ENCODE data around the gene SCNN1B. TPM values are rescaled to one million over a fixed set of nuclear protein-coding genes. Genes with fewer than 3 reads are reported as not detected.

SCNN1B gene
- total and polyA plus RNA-seq, 2 of the 13 experiments (the other 11 are each of a cell fraction or from before 2014, with no cell fraction given), result not detected

- no peak for TF ChIP-seq ZNF800 (CRISPR knock-in tag; IDR thresholded peaks at IDR 0.05)
- TF ChIP-seq ZKSCAN8 (CRISPR knock-in tag; IDR thresholded peaks at IDR 0.05; ENCODE audit: borderline replicate concordance), result no peak
Measured at GRCh38 chr16:23324727-23325126, 22.6 kb downstream of the SCNN1B start (continued).

- no peak for ATAC-seq
- TF ChIP-seq MXD3 (CRISPR knock-in tag; IDR thresholded peaks at IDR 0.05) (no peak), GMEB2 (CRISPR knock-in tag; IDR thresholded peaks at IDR 0.05; ENCODE audit: low read depth) (no peak), RCOR2 (CRISPR knock-in tag; IDR thresholded peaks at IDR 0.05) (no peak), ZNF788 (CRISPR knock-in tag; IDR thresholded peaks at IDR 0.05; ENCODE audit: borderline replicate concordance) (no peak), TEAD3 (CRISPR knock-in tag; optimal IDR thresholded peaks at IDR 0.05; ENCODE audit: borderline replicate concordance) (no peak), HOXA9 (CRISPR knock-in tag; IDR thresholded peaks at IDR 0.05; ENCODE audit: borderline replicate concordance) (no peak), NR2C2 (CRISPR knock-in tag; IDR thresholded peaks at IDR 0.05; ENCODE audit: borderline replicate concordance) (no peak)
- Histone ChIP-seq H3K4me3 (replicated peaks in 1 of 3; ENCODE audit: insufficient read depth in 1 of 3, low read depth in 2 of 3, low read length in 3 of 3) (no peak overlapping the region), H3K27me3 (ENCODE audit: control insufficient read depth in 1 of 2, insufficient read depth in 2 of 2, low read length in 2 of 2) (peaks cover 1 to 10% of the 10 kb centered on the region in 2 experiments; a peak in 2 of 5 replicates), H3K9ac (ENCODE audit: insufficient read depth, low read depth, low read length) (no peak overlapping the region), H3K9me3 (ENCODE audit: low read length) (no peaks in the 10 kb centered on the region), H3K4me1 (ENCODE audit: insufficient read depth, low read length) (peaks cover 9% of the 10 kb centered on the region), H3K4me2 (ENCODE audit: low read depth, low read length) (no peak overlapping the region), H3K79me2 (ENCODE audit: insufficient read depth, low read length) (no peaks in the 10 kb centered on the region), H3K27ac (ENCODE audit: extremely low read length, insufficient read depth, low read length) (no peak overlapping the region), H4K20me1 (ENCODE audit: insufficient read depth, low read length) (no peaks in the 10 kb centered on the region), H3K36me3 (replicated peaks in 1 of 2; ENCODE audit: control insufficient read depth in 1 of 2, insufficient read depth in 2 of 2, low read length in 2 of 2) (no peaks in the 10 kb centered on the region), H2AFZ (ENCODE audit: low read length) (no peak overlapping the region)
- no peak for FAIRE-seq
- BruUV-seq (replicated peaks), result no TSS peak
- WGBS (ENCODE audit: low lambda C conversion rate), result 29% methylated on average over 4 of the region's 4 CpGs
- DNase-seq (ENCODE audit: low spot score), result no peak
- in situ Hi-C loops (cut with HindIII; ENCODE audit: extremely low pct_ligation_motif_present, low pct_unique_long_range_greater_than_20kb) (no loop called here), intact Hi-C loops (cut with micrococcal nuclease; ENCODE audit: unreplicated experiment) (no loop called here)
- ChIA-PET POLR2A (no interaction called here), CTCF (ENCODE audit: low intra/inter-chr PET ratio, low total read pairs) (no interaction called here)
Measured at GRCh38 chr16:23327836-23328235, 25.7 kb downstream of the SCNN1B start.

Data from HepG2 (cell line).